ENCODE results near the gene SCGB3A1.

DNA sequence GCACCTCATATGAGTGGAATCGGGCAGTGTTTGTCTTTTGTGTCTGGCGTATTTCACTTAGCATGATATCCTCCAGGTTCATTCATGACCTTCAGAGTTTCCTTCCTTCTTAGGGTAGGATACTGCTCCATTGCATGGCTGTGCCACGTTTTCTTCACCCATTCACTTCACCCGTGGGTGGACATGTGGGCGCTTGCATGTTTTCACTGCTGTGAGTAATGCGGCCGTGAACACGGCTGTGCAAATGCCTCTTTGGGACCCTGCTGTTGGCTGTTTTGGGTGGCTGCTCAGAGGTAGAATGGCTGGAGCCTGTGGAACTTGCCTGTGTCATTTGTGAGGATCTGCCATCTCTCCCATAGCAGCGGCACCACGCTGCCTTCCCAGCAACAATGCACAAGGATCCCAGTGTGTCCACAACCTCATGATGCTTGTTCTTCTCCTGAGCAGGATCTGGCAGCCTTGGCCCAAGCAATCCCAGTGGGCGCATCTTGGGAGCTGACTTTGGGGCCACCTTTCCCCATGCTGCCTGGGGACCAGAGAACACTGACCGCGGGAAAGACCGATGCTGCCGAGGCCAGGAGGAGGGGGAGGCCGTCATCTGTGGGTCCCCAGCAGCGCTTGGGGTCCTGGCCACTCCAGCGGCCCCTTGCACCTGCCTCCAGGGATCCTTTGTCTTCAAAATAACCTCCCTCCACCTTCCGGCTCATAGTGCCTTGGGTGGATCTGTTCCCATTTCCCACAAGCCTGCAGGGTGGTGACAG lies 2.3 kb upstream of the SCGB3A1 start:
- TF ChIP-seq, protein P1, sequence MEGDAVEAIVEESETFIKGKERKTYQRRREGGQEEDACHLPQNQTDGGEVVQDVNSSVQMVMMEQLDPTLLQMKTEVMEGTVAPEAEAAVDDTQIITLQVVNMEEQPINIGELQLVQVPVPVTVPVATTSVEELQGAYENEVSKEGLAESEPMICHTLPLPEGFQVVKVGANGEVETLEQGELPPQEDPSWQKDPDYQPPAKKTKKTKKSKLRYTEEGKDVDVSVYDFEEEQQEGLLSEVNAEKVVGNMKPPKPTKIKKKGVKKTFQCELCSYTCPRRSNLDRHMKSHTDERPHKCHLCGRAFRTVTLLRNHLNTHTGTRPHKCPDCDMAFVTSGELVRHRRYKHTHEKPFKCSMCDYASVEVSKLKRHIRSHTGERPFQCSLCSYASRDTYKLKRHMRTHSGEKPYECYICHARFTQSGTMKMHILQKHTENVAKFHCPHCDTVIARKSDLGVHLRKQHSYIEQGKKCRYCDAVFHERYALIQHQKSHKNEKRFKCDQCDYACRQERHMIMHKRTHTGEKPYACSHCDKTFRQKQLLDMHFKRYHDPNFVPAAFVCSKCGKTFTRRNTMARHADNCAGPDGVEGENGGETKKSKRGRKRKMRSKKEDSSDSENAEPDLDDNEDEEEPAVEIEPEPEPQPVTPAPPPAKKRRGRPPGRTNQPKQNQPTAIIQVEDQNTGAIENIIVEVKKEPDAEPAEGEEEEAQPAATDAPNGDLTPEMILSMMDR (conservative IDR thresholded peaks at IDR 0.05; ENCODE audit: low read length) = no peak
- TF ChIP-seq EZH2phosphoT487 (IDR thresholded peaks at IDR 0.05; ENCODE audit: borderline replicate concordance) = no peak

Measured in Loucy (cell line).